HEK293 (cell line): Measurements from ENCODE around the gene TSPAN9.

Experiments used
- CTCF ChIA-PET: fragments of 350-600 bp; formaldehyde crosslinking; extraction: SDS; loops from one replicate; lab custom pipeline; 2021; ENCODE audit warnings: antibody characterized with exemption; lab: Yijun Ruan, JAX
- POLR2A ChIA-PET: fragments of 300-600 bp; formaldehyde crosslinking; extraction: SDS; loops from one replicate; lab custom pipeline; 2020; ENCODE audit warnings: antibody characterized with exemption, inconsistent platforms; lab: Yijun Ruan, JAX
- H3K27ac ChIP-seq: fragments of 200-500 bp; sonication (Bioruptor generic); 2 replicates; pipeline ENCODE4 v1.5.1; 2014; ENCODE audit warnings: low read depth, low read length, control low read depth, inconsistent platforms; ENCODE audit errors: extremely low read depth
- H3K36me3 ChIP-seq, 2 experiments: fragments of 200-500 bp in 1 of 2; sonication (Bioruptor generic) in 1 of 2; 1 replicate in 1 of 2; 2 replicates in 1 of 2; pipeline ENCODE4 v1.5.1; 2014 to 2017; ENCODE audit warnings: inconsistent platforms in 2 of 2, low read length in 2 of 2; ENCODE audit not compliant: control insufficient read depth in 2 of 2, insufficient read depth in 1 of 2
- H3K4me1 ChIP-seq: fragments of 200-500 bp; sonication (Bioruptor generic); 2 replicates; pipeline ENCODE4 v1.5.1; 2014; ENCODE audit warnings: mild to moderate bottlenecking, low read length, inconsistent platforms; ENCODE audit not compliant: control insufficient read depth, insufficient read depth
- H3K4me3 ChIP-seq: 2 replicates; pipeline ENCODE4 v1.5.1; 2011; ENCODE audit warnings: low read depth, mild to moderate bottlenecking, control low read depth, low read length, moderate library complexity
- H3K9me3 ChIP-seq: fragments of 200-500 bp; sonication (Bioruptor generic); 2 replicates; pipeline ENCODE4 v1.5.1; 2014; ENCODE audit warnings: low read depth, low read length, inconsistent platforms; ENCODE audit not compliant: control insufficient read depth, insufficient read depth
- AEBP2 ChIP-seq: fragments of 450-650 bp; formaldehyde crosslinking; IDR thresholded peaks from 2 replicates; pipeline ENCODE4 v1.5.1; 2016; ENCODE audit warnings: missing biosample characterization, missing genetic modification characterization, borderline replicate concordance
- ELK4 ChIP-seq: IDR thresholded peaks from 2 replicates; pipeline ENCODE4 v1.6.1; 2011; ENCODE audit warnings: mild to moderate bottlenecking, low read depth, low read length, borderline replicate concordance
- FEZF1 ChIP-seq: fragments of 450-650 bp; formaldehyde crosslinking; IDR thresholded peaks from 2 replicates; pipeline ENCODE4 v1.5.1; 2016; ENCODE audit warnings: missing biosample characterization, missing genetic modification characterization
- GLIS1 ChIP-seq: fragments of 450-650 bp; formaldehyde crosslinking; IDR thresholded peaks from 2 replicates; pipeline ENCODE4 v1.5.1; 2016; ENCODE audit warnings: missing biosample characterization, missing genetic modification characterization
- GLIS2 ChIP-seq: fragments of 450-650 bp; formaldehyde crosslinking; IDR thresholded peaks from 2 replicates; pipeline ENCODE4 v1.5.1; 2016; ENCODE audit warnings: missing biosample characterization, missing genetic modification characterization
- KLF10 ChIP-seq: fragments of 450-650 bp; IDR thresholded peaks from 2 replicates; pipeline ENCODE4 v1.5.1; 2018; ENCODE audit warnings: missing biosample characterization, mild to moderate bottlenecking, missing genetic modification characterization
- MYNN ChIP-seq: fragments of 450-650 bp; formaldehyde crosslinking; IDR thresholded peaks from 2 replicates; pipeline ENCODE4 v1.5.1; 2016; ENCODE audit warnings: missing biosample characterization, missing genetic modification characterization, borderline replicate concordance
- SP2 ChIP-seq: fragments of 450-650 bp; formaldehyde crosslinking; IDR thresholded peaks from 2 replicates; pipeline ENCODE4 v1.5.1; 2016; ENCODE audit warnings: missing biosample characterization, missing genetic modification characterization
- SP3 ChIP-seq: fragments of 450-650 bp; formaldehyde crosslinking; IDR thresholded peaks from 2 replicates; pipeline ENCODE4 v1.5.1; 2016; ENCODE audit warnings: missing biosample characterization, missing genetic modification characterization
- WT1 ChIP-seq: fragments of 450-650 bp; formaldehyde crosslinking; IDR thresholded peaks from 2 replicates; pipeline ENCODE4 v1.5.1; 2016; ENCODE audit warnings: missing biosample characterization, missing genetic modification characterization
- ZBTB17 ChIP-seq: fragments of 450-650 bp; formaldehyde crosslinking; IDR thresholded peaks from 2 replicates; pipeline ENCODE4 v1.5.1; 2016; ENCODE audit warnings: missing biosample characterization, missing genetic modification characterization
- ZFP41 ChIP-seq: fragments of 450-650 bp; formaldehyde crosslinking; IDR thresholded peaks from 2 replicates; pipeline ENCODE4 v1.5.1; 2016; ENCODE audit warnings: missing biosample characterization, missing genetic modification characterization, borderline replicate concordance
- ZFP69B ChIP-seq: fragments of 450-650 bp; formaldehyde crosslinking; IDR thresholded peaks from 2 replicates; pipeline ENCODE4 v1.5.1; 2016; ENCODE audit warnings: missing biosample characterization, missing genetic modification characterization
- ZIC2 ChIP-seq: fragments of 450-650 bp; formaldehyde crosslinking; IDR thresholded peaks from 2 replicates; pipeline ENCODE4 v1.5.1; 2016; ENCODE audit warnings: missing biosample characterization, missing genetic modification characterization
- ZNF121 ChIP-seq: fragments of 450-650 bp; formaldehyde crosslinking; IDR thresholded peaks from 2 replicates; pipeline ENCODE4 v1.5.1; 2016; ENCODE audit warnings: missing biosample characterization, missing genetic modification characterization
- ZNF311 ChIP-seq: fragments of 450-650 bp; formaldehyde crosslinking; IDR thresholded peaks from 2 replicates; pipeline ENCODE4 v1.5.1; 2017; ENCODE audit warnings: missing biosample characterization, missing genetic modification characterization, borderline replicate concordance
- ZNF335 ChIP-seq: fragments of 450-650 bp; formaldehyde crosslinking; conservative IDR thresholded peaks from 2 replicates; pipeline ENCODE4 v1.5.1; 2016; ENCODE audit warnings: missing biosample characterization, missing genetic modification characterization
- ZNF416 ChIP-seq: fragments of 450-650 bp; formaldehyde crosslinking; IDR thresholded peaks from 2 replicates; pipeline ENCODE4 v1.5.1; 2016; ENCODE audit warnings: missing biosample characterization, missing genetic modification characterization
- ZNF521 ChIP-seq: fragments of 450-650 bp; formaldehyde crosslinking; IDR thresholded peaks from 2 replicates; pipeline ENCODE4 v1.5.1; 2017; ENCODE audit warnings: missing biosample characterization, mild to moderate bottlenecking, missing genetic modification characterization
- ZNF560 ChIP-seq: fragments of 450-650 bp; formaldehyde crosslinking; IDR thresholded peaks from 2 replicates; pipeline ENCODE4 v1.5.1; 2017; ENCODE audit warnings: missing biosample characterization, missing genetic modification characterization, borderline replicate concordance
- ZNF629 ChIP-seq: fragments of 450-650 bp; formaldehyde crosslinking; IDR thresholded peaks from 2 replicates; pipeline ENCODE4 v1.5.1; 2017; ENCODE audit warnings: missing biosample characterization, missing genetic modification characterization
- ZNF791 ChIP-seq: fragments of 450-650 bp; formaldehyde crosslinking; IDR thresholded peaks from 2 replicates; pipeline ENCODE4 v1.5.1; 2016; ENCODE audit warnings: missing biosample characterization, missing genetic modification characterization
- ZNF830 ChIP-seq: fragments of 450-650 bp; IDR thresholded peaks from 2 replicates; pipeline ENCODE4 v1.5.0; 2018; ENCODE audit warnings: missing biosample characterization, missing genetic modification characterization, low read depth, mild to moderate bottlenecking, moderate library complexity
- TF ChIP-seq, protein P1 (sequence below): fragments of 450-650 bp; IDR thresholded peaks from 2 replicates; pipeline ENCODE4 v1.5.1; 2018; ENCODE audit warnings: missing biosample characterization, mild to moderate bottlenecking, missing genetic modification characterization
- TF ChIP-seq, protein P2 (sequence below): fragments of 450-650 bp; formaldehyde crosslinking; IDR thresholded peaks from 2 replicates; pipeline ENCODE4 v1.5.1; 2016; ENCODE audit warnings: missing biosample characterization, missing genetic modification characterization

Gene TSPAN9

DNA sequence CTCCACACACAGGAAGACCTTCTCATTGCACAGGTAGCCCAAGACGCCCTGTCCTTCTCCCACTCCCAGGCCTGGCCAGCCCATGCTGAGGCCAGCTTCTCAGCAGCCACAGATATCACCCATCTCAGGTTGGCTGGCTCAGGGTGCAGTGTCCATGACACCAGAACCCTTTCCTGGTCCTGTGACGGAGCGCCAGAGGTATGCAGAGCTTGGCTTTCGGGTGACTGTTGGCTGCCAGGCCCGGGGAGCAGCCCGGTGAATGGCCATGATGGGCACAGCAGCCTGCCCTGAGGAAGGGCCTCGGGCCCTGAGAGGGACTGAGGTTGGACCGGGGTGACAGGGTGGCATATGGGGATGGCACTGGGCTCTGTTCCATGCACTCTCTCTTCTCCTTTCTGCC is 173.4 kb downstream of the TSPAN9 start:
- Histone ChIP-seq H3K4me3 (no peak overlapping the region), H3K27ac (no peak overlapping the region), H3K36me3 (no peaks in the 10 kb centered on the region), H3K4me1 (no peaks in the 10 kb centered on the region), H3K9me3 (no peaks in the 10 kb centered on the region)
- TF ChIP-seq ZNF311 (tag by site-specific recombination), result no peak
- TF ChIP-seq MYNN (tag by site-specific recombination), result no peak
- no peak for TF ChIP-seq ZNF416 (tag by site-specific recombination)
- no peak for TF ChIP-seq ZNF521 (tag by site-specific recombination)
- TF ChIP-seq ZNF560 (tag by site-specific recombination), result no peak
- TF ChIP-seq, protein P1, sequence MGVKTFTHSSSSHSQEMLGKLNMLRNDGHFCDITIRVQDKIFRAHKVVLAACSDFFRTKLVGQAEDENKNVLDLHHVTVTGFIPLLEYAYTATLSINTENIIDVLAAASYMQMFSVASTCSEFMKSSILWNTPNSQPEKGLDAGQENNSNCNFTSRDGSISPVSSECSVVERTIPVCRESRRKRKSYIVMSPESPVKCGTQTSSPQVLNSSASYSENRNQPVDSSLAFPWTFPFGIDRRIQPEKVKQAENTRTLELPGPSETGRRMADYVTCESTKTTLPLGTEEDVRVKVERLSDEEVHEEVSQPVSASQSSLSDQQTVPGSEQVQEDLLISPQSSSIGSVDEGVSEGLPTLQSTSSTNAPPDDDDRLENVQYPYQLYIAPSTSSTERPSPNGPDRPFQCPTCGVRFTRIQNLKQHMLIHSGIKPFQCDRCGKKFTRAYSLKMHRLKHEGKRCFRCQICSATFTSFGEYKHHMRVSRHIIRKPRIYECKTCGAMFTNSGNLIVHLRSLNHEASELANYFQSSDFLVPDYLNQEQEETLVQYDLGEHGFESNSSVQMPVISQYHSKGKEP (tag by site-specific recombination), result no peak
- TF ChIP-seq WT1 (tag by site-specific recombination), result no peak
- TF ChIP-seq ZFP41, result no peak
- no peak for TF ChIP-seq ZNF629 (tag by site-specific recombination)
- TF ChIP-seq SP2 (tag by site-specific recombination), result no peak
- no peak for TF ChIP-seq ZNF791 (tag by site-specific recombination)
- CTCF ChIA-PET, result interaction anchor here (0.6 to 1.1 kb wide), 2 partner anchors 113 to 177 kb away, joined by 3 read pairs; no protein-coding TSS in a partner anchor
- POLR2A ChIA-PET, result no interaction called here

- ChIA-PET POLR2A (no interaction called here), CTCF (interaction anchor here (1.1 to 1.4 kb wide), 2 partner anchors 25 to 177 kb away, joined by 3 to 4 read pairs; no protein-coding TSS in a partner anchor)
- TF ChIP-seq ELK4, result no peak
- TF ChIP-seq ZIC2 (tag by site-specific recombination), result peak; percentile 80
- no peak for TF ChIP-seq AEBP2 (tag by site-specific recombination)
- TF ChIP-seq SP3 (tag by site-specific recombination), result no peak
- no peak for TF ChIP-seq FEZF1 (tag by site-specific recombination)
- Histone ChIP-seq H3K27ac (no peak overlapping the region), H3K9me3 (no peaks in the 10 kb centered on the region), H3K4me3 (no peak overlapping the region), H3K4me1 (no peaks in the 10 kb centered on the region), H3K36me3 (no peaks in the 10 kb centered on the region)
Measured at GRCh38 chr12:3251067-3251466, 173.9 kb downstream of the TSPAN9 start.

GRCh38 chr12:3251691-3252090 is 174.5 kb downstream of the TSPAN9 start:
- ChIA-PET CTCF (interaction anchor here (0.7 to 1.4 kb wide), 2 partner anchors 24 to 223 kb away, joined by 4 read pairs; no protein-coding TSS in a partner anchor), POLR2A (no interaction called here)
- Histone ChIP-seq H3K4me3 (no peak overlapping the region), H3K9me3 (no peaks in the 10 kb centered on the region), H3K36me3 (no peaks in the 10 kb centered on the region), H3K4me1 (no peaks in the 10 kb centered on the region), H3K27ac (no peak overlapping the region)
- TF ChIP-seq ZFP41 (no peak), GLIS2 (tag by site-specific recombination) (no peak), ZNF830 (tag by site-specific recombination) (no peak), KLF10 (no peak), ZNF121 (no peak), ZBTB17 (no peak), GLIS1 (tag by site-specific recombination) (no peak), ZNF335 (tag by site-specific recombination) (no peak), ZFP69B (tag by site-specific recombination) (no peak), MYNN (tag by site-specific recombination) (no peak)
- TF ChIP-seq, protein P2, sequence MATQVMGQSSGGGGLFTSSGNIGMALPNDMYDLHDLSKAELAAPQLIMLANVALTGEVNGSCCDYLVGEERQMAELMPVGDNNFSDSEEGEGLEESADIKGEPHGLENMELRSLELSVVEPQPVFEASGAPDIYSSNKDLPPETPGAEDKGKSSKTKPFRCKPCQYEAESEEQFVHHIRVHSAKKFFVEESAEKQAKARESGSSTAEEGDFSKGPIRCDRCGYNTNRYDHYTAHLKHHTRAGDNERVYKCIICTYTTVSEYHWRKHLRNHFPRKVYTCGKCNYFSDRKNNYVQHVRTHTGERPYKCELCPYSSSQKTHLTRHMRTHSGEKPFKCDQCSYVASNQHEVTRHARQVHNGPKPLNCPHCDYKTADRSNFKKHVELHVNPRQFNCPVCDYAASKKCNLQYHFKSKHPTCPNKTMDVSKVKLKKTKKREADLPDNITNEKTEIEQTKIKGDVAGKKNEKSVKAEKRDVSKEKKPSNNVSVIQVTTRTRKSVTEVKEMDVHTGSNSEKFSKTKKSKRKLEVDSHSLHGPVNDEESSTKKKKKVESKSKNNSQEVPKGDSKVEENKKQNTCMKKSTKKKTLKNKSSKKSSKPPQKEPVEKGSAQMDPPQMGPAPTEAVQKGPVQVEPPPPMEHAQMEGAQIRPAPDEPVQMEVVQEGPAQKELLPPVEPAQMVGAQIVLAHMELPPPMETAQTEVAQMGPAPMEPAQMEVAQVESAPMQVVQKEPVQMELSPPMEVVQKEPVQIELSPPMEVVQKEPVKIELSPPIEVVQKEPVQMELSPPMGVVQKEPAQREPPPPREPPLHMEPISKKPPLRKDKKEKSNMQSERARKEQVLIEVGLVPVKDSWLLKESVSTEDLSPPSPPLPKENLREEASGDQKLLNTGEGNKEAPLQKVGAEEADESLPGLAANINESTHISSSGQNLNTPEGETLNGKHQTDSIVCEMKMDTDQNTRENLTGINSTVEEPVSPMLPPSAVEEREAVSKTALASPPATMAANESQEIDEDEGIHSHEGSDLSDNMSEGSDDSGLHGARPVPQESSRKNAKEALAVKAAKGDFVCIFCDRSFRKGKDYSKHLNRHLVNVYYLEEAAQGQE, result no peak
